Type B pancreatic cell (in vitro differentiated cells): Measurements from ENCODE around the gene PLCL1. TPM values are rescaled to one million over a fixed set of nuclear protein-coding genes. Genes with fewer than 3 reads are reported as not detected.

Source experiments
- DNase-seq: peaks from one replicate; pipeline ENCODE4 v3.0.0; 2021; ENCODE audit warnings: mixed read lengths; ENCODE audit not compliant: unreplicated experiment; ENCODE audit errors: extremely low spot score
- H3K27ac Mint-ChIP-seq: 2 replicates; pipeline ENCODE4 v1.8.0; 2021; ENCODE audit warnings: mild to moderate bottlenecking, mixed read lengths
- H3K27me3 Mint-ChIP-seq: 2 replicates; pipeline ENCODE4 v1.8.0; 2021; ENCODE audit warnings: mixed read lengths
- H3K36me3 Mint-ChIP-seq: 2 replicates; pipeline ENCODE4 v1.8.0; 2021; ENCODE audit warnings: mixed read lengths
- H3K4me1 Mint-ChIP-seq: one replicate; pipeline ENCODE4 v1.8.0; 2021; ENCODE audit warnings: mixed read lengths; ENCODE audit not compliant: unreplicated experiment
- H3K4me3 Mint-ChIP-seq: 2 replicates; pipeline ENCODE4 v1.8.0; 2021; ENCODE audit warnings: mild to moderate bottlenecking, mixed read lengths
- H3K9me3 Mint-ChIP-seq: 2 replicates; pipeline ENCODE4 v1.8.0; 2021; ENCODE audit warnings: mixed read lengths
- total RNA-seq: library from RNA; stranded (reverse); gene quantifications from 2 replicates; pipeline ENCODE4 v1.2.1, GENCODE V29; 2021; ENCODE audit warnings: low replicate concordance
- TF ChIP-seq, protein P1 (sequence below): fragments of 200-600 bp; sonication (generic); conservative IDR thresholded peaks from 2 replicates; pipeline ENCODE4 v1.5.0; 2021; ENCODE audit warnings: antibody characterized with exemption, mild to moderate bottlenecking

Gene PLCL1
- total RNA-seq, 1 donor from 2014 or later: 4.4 TPM

DNA sequence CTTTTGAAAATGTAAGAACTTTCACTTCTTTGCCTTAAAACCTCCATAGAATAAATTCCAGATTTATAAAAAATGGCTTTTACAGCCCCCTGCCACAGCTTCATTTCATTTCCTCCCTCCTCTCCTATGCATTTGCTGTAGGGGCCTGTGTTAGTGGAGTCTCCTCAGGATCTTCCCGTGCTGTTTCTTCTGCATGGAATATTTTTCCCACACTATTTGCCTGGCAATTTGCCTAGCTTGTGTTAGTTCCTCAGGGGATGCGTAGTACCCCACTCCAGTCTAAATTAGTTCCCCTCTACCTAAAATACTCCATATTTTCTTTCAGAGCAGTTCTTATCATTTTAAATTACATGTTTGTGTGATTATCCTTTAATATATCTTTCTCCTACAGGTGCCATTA, 262.2 kb downstream of the PLCL1 start:
- no peak for DNase-seq
- TF ChIP-seq, protein P1, sequence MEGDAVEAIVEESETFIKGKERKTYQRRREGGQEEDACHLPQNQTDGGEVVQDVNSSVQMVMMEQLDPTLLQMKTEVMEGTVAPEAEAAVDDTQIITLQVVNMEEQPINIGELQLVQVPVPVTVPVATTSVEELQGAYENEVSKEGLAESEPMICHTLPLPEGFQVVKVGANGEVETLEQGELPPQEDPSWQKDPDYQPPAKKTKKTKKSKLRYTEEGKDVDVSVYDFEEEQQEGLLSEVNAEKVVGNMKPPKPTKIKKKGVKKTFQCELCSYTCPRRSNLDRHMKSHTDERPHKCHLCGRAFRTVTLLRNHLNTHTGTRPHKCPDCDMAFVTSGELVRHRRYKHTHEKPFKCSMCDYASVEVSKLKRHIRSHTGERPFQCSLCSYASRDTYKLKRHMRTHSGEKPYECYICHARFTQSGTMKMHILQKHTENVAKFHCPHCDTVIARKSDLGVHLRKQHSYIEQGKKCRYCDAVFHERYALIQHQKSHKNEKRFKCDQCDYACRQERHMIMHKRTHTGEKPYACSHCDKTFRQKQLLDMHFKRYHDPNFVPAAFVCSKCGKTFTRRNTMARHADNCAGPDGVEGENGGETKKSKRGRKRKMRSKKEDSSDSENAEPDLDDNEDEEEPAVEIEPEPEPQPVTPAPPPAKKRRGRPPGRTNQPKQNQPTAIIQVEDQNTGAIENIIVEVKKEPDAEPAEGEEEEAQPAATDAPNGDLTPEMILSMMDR: no peak
- H3K4me1 Mint-ChIP-seq: peaks cover 9% of the 10 kb centered on the region
- no peaks in the 10 kb centered on the region for H3K36me3 Mint-ChIP-seq
- no peak overlapping the region for H3K4me3 Mint-ChIP-seq
- no peaks in the 10 kb centered on the region for H3K27me3 Mint-ChIP-seq
- H3K27ac Mint-ChIP-seq: no peak overlapping the region
- no peaks in the 10 kb centered on the region for H3K9me3 Mint-ChIP-seq

DNA sequence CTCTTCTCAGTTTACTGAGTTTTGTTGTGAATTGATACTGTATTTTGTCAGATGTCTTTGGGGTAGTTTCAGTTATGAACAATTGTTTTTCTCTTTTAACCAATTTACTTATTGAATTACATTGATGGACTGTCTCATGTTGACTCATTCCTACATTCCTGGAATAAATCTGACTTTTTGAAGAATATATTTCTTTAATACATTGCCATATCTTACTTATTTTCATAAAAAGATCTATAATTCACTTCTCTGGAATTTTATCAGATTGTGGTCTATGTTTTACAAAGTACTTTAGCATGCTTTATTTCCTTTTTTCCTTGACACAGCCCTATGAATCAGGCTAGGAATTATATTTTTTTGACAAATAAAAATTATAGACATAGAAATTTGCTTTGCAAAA, 268.3 kb downstream of the PLCL1 start:
- Mint-ChIP-seq H3K36me3 (no peaks in the 10 kb centered on the region), H3K27me3 (no peaks in the 10 kb centered on the region), H3K4me1 (no peaks in the 10 kb centered on the region), H3K27ac (no peak overlapping the region), H3K4me3 (no peak overlapping the region), H3K9me3 (no peaks in the 10 kb centered on the region)
- TF ChIP-seq, protein P1: no peak
- DNase-seq: no peak

DNA sequence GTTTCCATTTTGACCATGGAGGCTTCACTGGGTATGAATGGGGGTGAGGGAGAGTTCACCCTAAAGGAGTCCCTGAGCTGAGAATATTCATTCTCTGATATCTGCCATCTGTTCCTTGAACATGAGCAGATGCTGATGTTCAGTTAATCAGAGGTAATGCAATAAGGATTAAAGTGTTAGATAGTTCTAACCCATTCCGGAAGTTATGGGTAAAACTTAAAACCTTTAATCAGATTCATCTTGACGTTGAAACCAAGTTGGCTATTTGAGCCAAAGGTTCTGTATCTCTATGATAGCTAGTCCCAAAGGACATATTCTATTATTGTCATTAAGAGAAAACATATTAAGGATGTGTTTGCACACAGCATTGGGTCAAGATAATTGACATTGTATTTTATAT, 268.9 kb downstream of the PLCL1 start:
- no peaks in the 10 kb centered on the region for H3K36me3 Mint-ChIP-seq
- H3K27ac Mint-ChIP-seq: no peak overlapping the region
- H3K4me3 Mint-ChIP-seq: no peak overlapping the region
- H3K9me3 Mint-ChIP-seq: no peaks in the 10 kb centered on the region
- DNase-seq: no peak
- H3K27me3 Mint-ChIP-seq: no peaks in the 10 kb centered on the region
- TF ChIP-seq, protein P1: no peak
- H3K4me1 Mint-ChIP-seq: no peaks in the 10 kb centered on the region

DNA sequence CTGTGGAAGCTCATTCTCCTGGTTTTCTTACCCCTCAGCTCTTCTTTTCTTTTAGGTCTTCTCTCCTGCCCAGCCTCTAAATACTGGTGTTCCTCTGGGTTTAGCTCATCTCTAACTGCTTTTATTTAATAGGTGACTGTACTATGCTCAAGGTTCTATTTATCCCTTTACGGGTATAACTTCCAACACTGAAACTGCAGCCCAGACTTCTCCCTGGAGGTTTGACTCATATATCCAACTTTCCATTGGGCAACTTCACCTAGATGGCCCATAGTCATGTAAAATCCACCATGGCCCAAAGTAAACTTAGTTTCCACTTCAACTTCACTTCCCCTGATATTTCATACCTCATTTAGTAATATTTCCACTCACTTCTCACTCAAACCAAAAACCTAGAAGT, 273.1 kb downstream of the PLCL1 start:
- DNase-seq: no peak
- no peak overlapping the region for H3K27ac Mint-ChIP-seq
- no peaks in the 10 kb centered on the region for H3K27me3 Mint-ChIP-seq
- no peaks in the 10 kb centered on the region for H3K9me3 Mint-ChIP-seq
- TF ChIP-seq, protein P1: no peak
- H3K4me3 Mint-ChIP-seq: no peak overlapping the region
- H3K4me1 Mint-ChIP-seq: no peaks in the 10 kb centered on the region
- no peaks in the 10 kb centered on the region for H3K36me3 Mint-ChIP-seq

DNA sequence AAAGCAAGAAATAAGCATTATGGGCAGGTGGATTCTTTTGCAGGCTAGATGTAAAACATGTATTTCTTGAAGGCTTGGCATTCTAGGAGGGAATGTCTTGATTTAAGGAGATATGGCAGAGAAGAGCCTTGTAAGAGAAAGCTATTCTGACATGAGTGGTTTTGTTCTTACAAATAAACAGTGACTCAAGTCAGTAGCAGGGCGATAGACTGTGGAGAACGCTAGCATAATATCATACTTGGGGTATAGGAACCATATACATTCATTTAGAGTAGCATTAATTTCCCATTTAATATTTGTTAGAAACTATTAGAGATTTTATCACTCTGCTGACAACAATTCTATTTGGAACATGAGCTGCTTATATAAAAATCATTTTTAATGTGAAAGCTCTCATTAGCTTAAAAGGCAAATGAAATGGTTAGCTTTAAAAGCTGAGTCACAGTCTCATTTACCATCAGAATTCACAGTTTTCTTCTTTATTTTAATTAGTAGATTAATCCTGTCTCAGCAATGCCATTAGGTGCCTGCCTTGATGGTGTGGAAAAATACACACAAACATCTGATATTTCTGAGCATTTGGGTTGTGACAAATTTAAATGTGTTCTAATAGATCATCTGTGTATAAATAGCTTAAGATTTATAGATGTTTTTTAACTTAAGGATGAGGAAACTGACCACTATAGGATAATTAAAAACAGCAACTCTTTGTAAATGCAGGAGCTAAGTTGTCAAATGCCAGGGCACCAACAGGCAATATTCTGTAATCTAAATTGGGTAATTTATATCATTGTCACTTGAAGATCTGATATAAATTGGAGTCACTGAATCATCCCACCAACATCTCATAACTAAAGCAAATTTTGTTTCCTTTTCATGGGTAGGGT, 276.7 kb downstream of the PLCL1 start:
- Mint-ChIP-seq H3K9me3 (peaks cover 6% of the 10 kb centered on the region), H3K36me3 (no peaks in the 10 kb centered on the region), H3K4me1 (no peaks in the 10 kb centered on the region), H3K27me3 (no peaks in the 10 kb centered on the region), H3K27ac (no peak overlapping the region), H3K4me3 (no peak overlapping the region)
- TF ChIP-seq, protein P1: no peak
- DNase-seq: no peak
